Measurements from ENCODE around the gene LRSAM1.

- TF ChIP-seq CTCF (IDR thresholded peaks at IDR 0.05; ENCODE audit: low read depth, low read length) (no peak), EZH2phosphoT487 (IDR thresholded peaks at IDR 0.05; ENCODE audit: low read depth) (no peak)
Measured at GRCh38 chr9:127502706-127503378, 51.5 kb downstream of the LRSAM1 start.
